HG03066 (cell line): ENCODE results near the gene OR14I1.

Experiments
- ATAC-seq: cut with Tn5 transposase; IDR thresholded peaks from one replicate; pipeline ENCODE4 v1.9.1; 2021; ENCODE audit warnings: low read depth; ENCODE audit not compliant: unreplicated experiment

OR14I1 gene

GRCh38 chr1:248702714-248703113 is at the start of gene OR14I1:
Gene OR14I1, minus strand, starts transcription at chr1:248702766.
- no peak for ATAC-seq

- no peak for ATAC-seq
Observed at GRCh38 chr1:248751635-248752034, 49.1 kb upstream of the OR14I1 start.

- ATAC-seq = no peak
Observed at GRCh38 chr1:248751142-248751541, 48.6 kb upstream of the OR14I1 start.

GRCh38 chr1:248750496-248750895 is 47.9 kb upstream of the OR14I1 start:
- ATAC-seq = no peak

- no peak for ATAC-seq
Observed at GRCh38 chr1:248748211-248748610, 45.6 kb upstream of the OR14I1 start.

GRCh38 chr1:248740876-248741275 is 38.3 kb upstream of the OR14I1 start:
- no peak for ATAC-seq

- no peak for ATAC-seq
Observed at GRCh38 chr1:248739572-248740205, 37.1 kb upstream of the OR14I1 start.

- no peak for ATAC-seq
Observed at GRCh38 chr1:248737457-248737856, 34.9 kb upstream of the OR14I1 start.

- no peak for ATAC-seq
Observed at GRCh38 chr1:248736977-248737376, 34.4 kb upstream of the OR14I1 start.

- no peak for ATAC-seq
Observed at GRCh38 chr1:248733566-248733965, 31.0 kb upstream of the OR14I1 start.

- ATAC-seq = no peak
Observed at GRCh38 chr1:248730507-248731335, 28.2 kb upstream of the OR14I1 start.

- no peak for ATAC-seq
Observed at GRCh38 chr1:248714248-248714647, 11.7 kb upstream of the OR14I1 start.

- ATAC-seq = no peak
Observed at GRCh38 chr1:248710305-248710900, 7.8 kb upstream of the OR14I1 start.

GRCh38 chr1:248704606-248705005 is 2.0 kb upstream of the OR14I1 start:
- ATAC-seq = no peak

- ATAC-seq = no peak
Observed at GRCh38 chr1:248703674-248704073, 1.1 kb upstream of the OR14I1 start.

- ATAC-seq = no peak
Observed at GRCh38 chr1:248699099-248699498, 3.5 kb downstream of the OR14I1 start.

GRCh38 chr1:248697907-248698306 is 4.7 kb downstream of the OR14I1 start:
- no peak for ATAC-seq

- ATAC-seq = no peak
Observed at GRCh38 chr1:248696774-248697173, 5.8 kb downstream of the OR14I1 start.

GRCh38 chr1:248696261-248696660 is 6.3 kb downstream of the OR14I1 start:
- no peak for ATAC-seq

- ATAC-seq = no peak
Observed at GRCh38 chr1:248695451-248696132, 7.0 kb downstream of the OR14I1 start.

- no peak for ATAC-seq
Observed at GRCh38 chr1:248691567-248692155, 10.9 kb downstream of the OR14I1 start.
